Measurements from ENCODE around the gene EMILIN2. TPM values are rescaled to one million over a fixed set of nuclear protein-coding genes. Genes with fewer than 3 reads are reported as not detected.

Gene EMILIN2
- total and polyA plus RNA-seq, 9 of the 15 experiments (the other 6 are each of a cell fraction or from before 2014, with no cell fraction given): 0.01 to 0.40 (median 0.19) TPM

DNA sequence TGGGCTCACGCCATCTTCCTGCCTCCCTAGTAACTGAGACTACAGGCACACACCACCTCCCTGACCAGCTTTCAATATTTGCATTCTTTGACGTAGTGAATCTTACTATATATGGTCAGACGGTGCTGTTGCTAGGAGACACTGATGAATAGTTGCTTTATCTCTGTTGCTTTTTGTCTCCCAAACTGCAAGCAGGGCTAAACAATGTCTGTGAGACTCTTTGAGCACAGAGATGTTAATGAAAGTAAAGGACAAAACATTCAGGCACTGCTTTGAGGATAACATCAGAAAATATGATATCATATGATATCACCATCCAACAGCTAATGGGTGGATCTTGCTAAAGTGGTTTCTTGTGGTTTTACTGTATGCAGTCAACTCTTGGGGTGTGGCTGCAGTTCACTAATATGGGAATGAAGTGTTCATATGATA, 43.0 kb downstream of the EMILIN2 start (continued):
- TF ChIP-seq, protein P1, sequence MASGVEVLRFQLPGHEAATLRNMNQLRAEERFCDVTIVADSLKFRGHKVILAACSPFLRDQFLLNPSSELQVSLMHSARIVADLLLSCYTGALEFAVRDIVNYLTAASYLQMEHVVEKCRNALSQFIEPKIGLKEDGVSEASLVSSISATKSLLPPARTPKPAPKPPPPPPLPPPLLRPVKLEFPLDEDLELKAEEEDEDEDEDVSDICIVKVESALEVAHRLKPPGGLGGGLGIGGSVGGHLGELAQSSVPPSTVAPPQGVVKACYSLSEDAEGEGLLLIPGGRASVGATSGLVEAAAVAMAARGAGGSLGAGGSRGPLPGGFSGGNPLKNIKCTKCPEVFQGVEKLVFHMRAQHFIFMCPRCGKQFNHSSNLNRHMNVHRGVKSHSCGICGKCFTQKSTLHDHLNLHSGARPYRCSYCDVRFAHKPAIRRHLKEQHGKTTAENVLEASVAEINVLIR (CRISPR knock-in tag; IDR thresholded peaks at IDR 0.05): no peak
- TF ChIP-seq ESRRA (IDR thresholded peaks at IDR 0.05; ENCODE audit: borderline replicate concordance, low read depth) (peak; percentile 73; the same call in 1 of the 2 replicates), TEAD4 (IDR thresholded peaks at IDR 0.05; ENCODE audit: low read length) (peak; percentile 63; the same call in 1 of the 2 replicates), TEAD4 (CRISPR knock-in tag; IDR thresholded peaks at IDR 0.05; ENCODE audit: borderline replicate concordance) (no peak), FOXJ2 (tag; IDR thresholded peaks at IDR 0.05) (peak; percentile 96), GATA2 (CRISPR knock-in tag; IDR thresholded peaks at IDR 0.05) (no peak), FOS (IDR thresholded peaks at IDR 0.05; ENCODE audit: extremely low read depth, insufficient read length) (no peak), THRAP3 (IDR thresholded peaks at IDR 0.05; ENCODE audit: borderline replicate concordance) (no peak), ATF7 (IDR thresholded peaks at IDR 0.05) (peak; percentile 47; the same call in 1 of the 2 replicates), ATF1 (CRISPR knock-in tag; IDR thresholded peaks at IDR 0.05) (no peak), ATF1 (tag; IDR thresholded peaks at IDR 0.05) (peak; percentile 29; the same call in 1 of the 2 replicates), SRSF3 (IDR thresholded peaks at IDR 0.05; ENCODE audit: insufficient read depth, low read length) (no peak), TCF3 (CRISPR knock-in tag; IDR thresholded peaks at IDR 0.05) (peak; percentile 34), FOSL1 (tag; conservative IDR thresholded peaks at IDR 0.05) (peak; percentile 47; the same call in 1 of the 2 replicates), RCOR1 (IDR thresholded peaks at IDR 0.05; ENCODE audit: borderline replicate concordance in 1 of 2, low read depth in 2 of 2, low read length in 2 of 2) (0 out of 4 replicates have a peak, but pooled peaks of 1 of the 2 experiments have one; percentile 17), SOX6 (IDR thresholded peaks at IDR 0.05) (peak; percentile 68; the same call in 1 of the 2 replicates), KLF1 (tag; IDR thresholded peaks at IDR 0.05) (peak; percentile 75), ZNF76 (CRISPR knock-in tag; IDR thresholded peaks at IDR 0.05; ENCODE audit: borderline replicate concordance) (no peak), ZNF766 (CRISPR knock-in tag; conservative IDR thresholded peaks at IDR 0.05) (peak; percentile 73; the same call in 1 of the 2 replicates), RFX1 (IDR thresholded peaks at IDR 0.05) (peak; percentile 88), ZNF121 (CRISPR knock-in tag; conservative IDR thresholded peaks at IDR 0.05) (0 out of 2 replicates have a peak, but pooled peaks have one; percentile 14)
- TF ChIP-seq, protein P2, sequence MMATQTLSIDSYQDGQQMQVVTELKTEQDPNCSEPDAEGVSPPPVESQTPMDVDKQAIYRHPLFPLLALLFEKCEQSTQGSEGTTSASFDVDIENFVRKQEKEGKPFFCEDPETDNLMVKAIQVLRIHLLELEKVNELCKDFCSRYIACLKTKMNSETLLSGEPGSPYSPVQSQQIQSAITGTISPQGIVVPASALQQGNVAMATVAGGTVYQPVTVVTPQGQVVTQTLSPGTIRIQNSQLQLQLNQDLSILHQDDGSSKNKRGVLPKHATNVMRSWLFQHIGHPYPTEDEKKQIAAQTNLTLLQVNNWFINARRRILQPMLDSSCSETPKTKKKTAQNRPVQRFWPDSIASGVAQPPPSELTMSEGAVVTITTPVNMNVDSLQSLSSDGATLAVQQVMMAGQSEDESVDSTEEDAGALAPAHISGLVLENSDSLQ (IDR thresholded peaks at IDR 0.05): peak; percentile 67
